Stimulated activated CD8-positive, alpha-beta memory T cell treated with anti-CD3 and anti-CD28 coated beads, Interleukin-7, amount 100 ng/mL, for 48 hours (primary cell): ENCODE results near the gene KAZN.

ENCODE experiments used
- DNase-seq, 2 donors: peaks; one replicate each; pipeline ENCODE4 v3.0.0-alpha.2; 2020; ENCODE audit warnings: low read depth in 1 of 2; ENCODE audit errors: extremely low read depth in 1 of 2

The KAZN gene

GRCh38 chr1:14706631-14707030, 108.1 kb downstream of the KAZN start:
- no peak for DNase-seq

- DNase-seq = no peak
Measured at GRCh38 chr1:14707531-14708445, 109.3 kb downstream of the KAZN start.

- DNase-seq = no peak
Measured at GRCh38 chr1:14710331-14710730, 111.8 kb downstream of the KAZN start.

GRCh38 chr1:14712136-14712535, 113.7 kb downstream of the KAZN start:
- DNase-seq = no peak

GRCh38 chr1:14713077-14713476, 114.6 kb downstream of the KAZN start:
- no peak for DNase-seq

DNA sequence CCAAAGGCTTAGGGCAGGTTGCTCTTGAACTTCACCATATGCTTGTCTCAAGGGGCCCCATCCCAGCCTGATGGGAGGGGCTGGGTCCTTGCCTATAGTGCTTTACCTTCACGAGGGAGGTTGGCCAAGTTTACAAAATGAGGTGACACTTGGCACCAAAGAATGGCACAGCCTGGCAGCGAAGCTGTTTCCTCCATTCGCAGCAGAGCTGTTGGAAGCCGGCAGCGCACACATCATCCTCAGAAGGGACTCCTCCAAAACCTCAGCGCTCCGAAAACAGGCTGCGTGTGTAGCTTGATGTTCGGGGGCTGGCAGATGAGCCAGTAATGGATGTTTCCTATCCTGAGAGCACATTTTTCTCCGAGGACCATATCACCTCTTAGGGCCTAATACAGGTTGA, 116.8 kb downstream of the KAZN start:
- no peak for DNase-seq

GRCh38 chr1:14715802-14716201, 117.3 kb downstream of the KAZN start:
- no peak for DNase-seq

GRCh38 chr1:14716474-14716873, 118.0 kb downstream of the KAZN start:
- DNase-seq = no peak

DNA sequence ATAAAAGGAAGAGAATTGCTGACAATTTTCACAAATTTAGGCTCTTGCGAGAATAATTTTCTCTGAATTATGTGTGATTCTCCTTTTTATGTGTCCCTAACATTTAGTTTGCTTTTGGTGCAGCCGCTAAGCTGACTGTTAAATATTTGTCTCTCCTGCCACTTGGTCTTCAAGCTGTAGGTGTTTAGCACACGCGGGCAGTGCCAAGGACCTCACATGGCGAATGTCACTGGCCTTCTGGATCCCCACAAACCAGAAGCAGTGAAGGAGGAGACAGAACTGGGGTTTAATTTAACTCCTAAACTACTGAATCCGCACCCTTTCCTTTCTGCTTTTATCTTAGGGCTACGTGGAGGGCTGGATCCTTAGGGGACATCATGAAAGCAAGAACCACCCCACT, 120.0 kb downstream of the KAZN start:
- no peak for DNase-seq

DNA sequence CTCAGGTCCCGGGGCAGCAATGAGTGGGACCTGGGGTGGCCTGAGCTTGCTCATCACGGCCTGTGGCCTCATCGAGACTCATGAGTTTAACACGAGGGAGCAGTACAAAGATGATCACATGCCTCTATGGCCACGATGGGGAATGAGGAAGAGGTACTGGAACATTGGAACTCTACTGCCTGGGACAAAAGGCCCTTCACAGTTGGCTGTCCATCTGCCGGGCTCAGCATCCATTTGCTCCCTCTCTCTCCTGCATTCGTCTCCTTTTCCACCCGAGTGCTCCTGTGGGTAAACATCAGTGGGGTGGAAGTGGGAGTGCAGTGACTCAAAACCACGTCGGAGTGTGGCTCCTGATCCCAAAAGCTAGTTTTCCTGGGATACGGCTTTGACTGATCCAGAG, 124.9 kb downstream of the KAZN start:
- DNase-seq = no peak

GRCh38 chr1:14724246-14724645, 125.8 kb downstream of the KAZN start:
- DNase-seq = no peak

GRCh38 chr1:14724678-14725077, 126.2 kb downstream of the KAZN start:
- no peak for DNase-seq

DNA sequence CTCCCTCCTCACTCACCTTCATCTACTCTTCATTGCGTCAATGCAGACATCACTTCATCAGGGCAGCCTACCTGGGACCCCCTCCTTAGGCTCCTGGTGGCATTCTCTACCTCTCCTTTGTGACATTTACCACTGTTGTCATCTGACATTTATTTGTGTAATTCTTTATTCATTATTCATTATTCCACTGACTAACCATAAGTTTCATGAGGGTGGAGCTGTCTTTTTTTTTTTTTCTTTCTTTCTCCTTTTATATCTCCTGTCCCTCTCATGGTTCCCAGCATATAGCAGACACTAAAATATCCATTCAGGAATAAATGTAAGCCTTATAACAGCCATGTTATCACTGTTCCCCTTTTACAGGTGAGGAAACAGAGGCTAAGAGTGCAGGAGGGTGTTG, 126.8 kb downstream of the KAZN start:
- no peak for DNase-seq

DNA sequence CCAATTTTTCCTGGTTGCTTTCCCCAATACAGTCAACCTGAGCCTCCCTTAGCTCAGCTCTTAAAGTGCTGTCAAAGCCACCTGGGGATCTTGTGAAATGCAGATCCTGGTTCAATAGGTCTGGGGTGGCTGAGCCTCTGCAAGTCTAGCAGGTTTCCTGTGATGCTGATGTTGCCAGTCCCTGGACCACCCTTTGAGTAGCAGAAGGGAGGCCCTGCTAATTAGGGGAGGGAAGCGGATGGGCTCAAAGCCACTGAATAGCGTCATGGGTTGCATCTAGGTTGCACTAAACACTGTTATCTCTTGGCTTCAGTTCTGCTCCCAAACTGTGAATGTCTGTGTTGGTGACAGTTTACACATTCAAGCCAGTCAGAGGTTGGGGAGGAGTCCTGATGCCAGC, 127.2 kb downstream of the KAZN start:
- no peak for DNase-seq

GRCh38 chr1:14726606-14727005, 128.1 kb downstream of the KAZN start:
- no peak for DNase-seq

GRCh38 chr1:14728516-14728915, 130.0 kb downstream of the KAZN start:
- DNase-seq = no peak

GRCh38 chr1:14732728-14733047, 134.2 kb downstream of the KAZN start:
- DNase-seq = no peak

DNA sequence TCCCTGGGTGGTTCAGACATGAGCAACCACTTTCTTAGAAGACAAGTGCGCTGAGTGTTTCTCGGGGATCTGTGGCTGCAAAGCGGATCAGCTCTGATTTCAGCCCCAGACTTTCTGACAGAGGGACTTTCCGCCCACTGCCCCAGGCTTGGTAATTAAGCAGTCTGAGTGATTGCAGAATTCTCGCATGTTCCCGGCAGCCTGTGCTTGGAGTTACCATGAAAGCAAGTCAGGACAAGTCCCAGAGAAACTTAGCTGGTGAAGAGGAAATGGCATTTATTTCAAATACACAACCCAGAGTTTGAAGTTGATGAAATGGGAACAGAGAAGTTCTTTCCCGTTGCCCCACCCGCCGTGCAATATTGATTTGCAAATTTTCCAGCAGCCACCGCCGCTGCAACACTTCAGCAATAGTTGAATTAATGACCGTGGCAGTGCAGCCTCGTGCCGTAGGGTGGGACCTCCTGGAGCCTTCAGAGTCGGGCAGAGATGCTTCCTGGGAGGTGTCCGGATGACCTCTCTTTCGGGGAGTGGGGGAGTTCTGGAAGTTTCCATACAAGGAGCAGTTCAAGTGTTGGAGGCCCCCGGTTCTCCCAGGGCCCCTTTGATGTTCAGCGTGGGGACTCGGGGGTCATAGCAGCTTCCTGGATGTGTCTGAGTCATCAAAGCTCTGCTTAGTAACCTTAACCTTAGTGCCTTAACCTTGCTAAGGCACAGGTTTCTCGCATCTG, 134.7 kb downstream of the KAZN start:
- no peak for DNase-seq

DNA sequence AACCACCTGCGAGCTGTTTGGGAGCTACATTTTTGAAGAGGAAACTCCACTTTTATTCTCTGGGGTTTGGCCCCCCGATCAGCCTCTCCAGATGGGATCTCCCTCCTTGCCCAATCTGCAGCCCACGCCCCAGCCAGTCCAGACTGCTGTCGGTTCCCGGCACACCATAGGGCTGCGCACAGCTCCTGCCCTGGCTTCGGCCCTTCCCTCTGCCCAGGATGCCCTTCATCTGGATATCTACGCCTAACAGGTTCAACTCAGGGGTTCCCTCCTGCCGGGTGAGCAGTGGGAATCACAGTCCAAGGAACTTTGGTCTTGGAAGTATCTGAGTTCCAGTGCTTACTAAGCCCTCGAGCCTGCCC, 135.3 kb downstream of the KAZN start:
- no peak for DNase-seq

DNA sequence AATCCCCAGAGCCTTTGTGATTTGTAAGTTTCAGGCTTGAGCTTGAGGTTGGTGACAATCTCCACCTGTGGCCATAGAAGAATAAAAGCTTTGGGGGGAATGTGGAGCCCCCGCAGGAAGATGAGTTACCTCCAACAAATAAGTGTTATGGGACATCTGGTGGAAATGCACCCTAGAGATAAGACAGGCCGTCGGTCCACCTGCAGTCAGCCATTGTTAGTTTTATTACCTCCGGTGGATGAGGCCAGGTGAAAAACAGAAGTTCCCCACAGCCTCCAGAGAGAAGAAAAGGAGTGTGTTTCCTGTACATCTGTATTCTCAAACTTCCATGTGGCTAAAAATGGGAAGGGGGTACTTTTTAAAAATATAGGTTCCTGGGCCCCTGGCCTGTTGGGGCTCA, 137.4 kb downstream of the KAZN start:
- DNase-seq = no peak

- DNase-seq = no peak
Measured at GRCh38 chr1:14737561-14738094, 139.1 kb downstream of the KAZN start.

- no peak for DNase-seq
Measured at GRCh38 chr1:14738235-14738634, 139.8 kb downstream of the KAZN start.
